Lung (tissue), 12 donors: Measurements from ENCODE around the gene RHEBL1. TPM values are rescaled to one million over a fixed set of nuclear protein-coding genes. Genes with fewer than 3 reads are reported as not detected.

ENCODE experiments used
- ATAC-seq: fragments of 200-7000 bp; cut with Tn5 transposase; one replicate; pipeline ENCODE4 v1.9.1; 2020; ENCODE audit warnings: moderate number of reproducible peaks; ENCODE audit not compliant: insufficient read depth, low FRiP score
- DNase-seq, 3 donors: peaks; one replicate each; pipeline ENCODE4 v3.0.0-alpha.2; 2013 to 2017
- H3K27ac ChIP-seq, 2 donors: one replicate each; pipeline ENCODE4 v1.5.1; 2013; ENCODE audit warnings: mild to moderate bottlenecking in 2 of 2, moderate library complexity in 2 of 2, control low read depth in 1 of 2, inconsistent platforms in 1 of 2, low read depth in 1 of 2, low read length in 1 of 2
- H3K27me3 ChIP-seq, 3 donors: one replicate each; pipeline ENCODE4 v1.5.1; 2013; ENCODE audit warnings: low read length in 2 of 3; ENCODE audit not compliant: control insufficient read depth in 3 of 3, insufficient read depth in 3 of 3
- H3K36me3 ChIP-seq, 4 donors: one replicate each; pipeline ENCODE4 v1.5.1; 2013; ENCODE audit warnings: low read length in 4 of 4, mild to moderate bottlenecking in 1 of 4, moderate library complexity in 1 of 4; ENCODE audit not compliant: control insufficient read depth in 4 of 4, insufficient read depth in 4 of 4
- H3K4me1 ChIP-seq, 5 donors: one replicate each; pipeline ENCODE4 v1.5.1; 2013; ENCODE audit warnings: low read length in 5 of 5, mild to moderate bottlenecking in 2 of 5, moderate library complexity in 1 of 5; ENCODE audit not compliant: control insufficient read depth in 5 of 5, insufficient read depth in 5 of 5
- H3K4me3 ChIP-seq: one replicate; pipeline ENCODE4 v1.5.1; 2013; ENCODE audit warnings: mild to moderate bottlenecking, control low read depth, moderate library complexity
- H3K9ac ChIP-seq, 2 donors: one replicate each; pipeline ENCODE4 v1.5.1; 2013; ENCODE audit warnings: low read length in 2 of 2, control low read depth in 1 of 2; ENCODE audit not compliant: insufficient read depth in 1 of 2
- H3K9me3 ChIP-seq, 4 donors: one replicate each; pipeline ENCODE4 v1.5.1; 2013; ENCODE audit warnings: low read length in 3 of 4, mild to moderate bottlenecking in 1 of 4, moderate library complexity in 1 of 4; ENCODE audit not compliant: control insufficient read depth in 4 of 4, insufficient read depth in 3 of 4
- CTCF ChIP-seq: IDR thresholded peaks from 2 replicates; pipeline ENCODE4 v1.5.1; 2012; ENCODE audit warnings: mild to moderate bottlenecking; ENCODE audit errors: control extremely low read depth, extremely low read depth
- WGBS, 2 donors: extraction: QIAGEN DNeasy Blood & Tissue Kit; methylation state at CpG; one replicate each; pipeline ENCODE4 v1.1.7; 2013; 5-methylcytosine and 5-hydroxymethylcytosine counted together
- polyA plus RNA-seq, 2 donors: library from polyadenylated mRNA; stranded (reverse); fragments of 200-250 nt; gene quantifications; one replicate each; pipeline ENCODE4 v1.2.1, GENCODE V29; 2013
- total RNA-seq, 2 donors: library from RNA; depleted of rRNA in 1 of 2; stranded (reverse); fragments of >200 nt in 1 of 2; gene quantifications; one replicate each; pipeline ENCODE4 v1.2.1, GENCODE V29; 2014 to 2021
- donor health status: control.
- donor health status: control.
- donor health status: Bipolar disorder and iron deficiency.
- donor health status: healthy.
- donor health status: DM: yes; HTN: yes; CAD: no.

RHEBL1 gene
- total and polyA plus RNA-seq, 4 donors: 0.51 to 2.6 (median 2.1) TPM

- Histone ChIP-seq H3K9ac (no peak overlapping the region), H3K4me1 (peaks cover 0 to 4% (median 0%) of the 10 kb centered on the region in 5 donors), H3K9me3 (no peaks in the 10 kb centered on the region), H3K4me3 (no peak overlapping the region), H3K27me3 (no peaks in the 10 kb centered on the region), H3K27ac (no peak overlapping the region), H3K36me3 (peaks cover 13 to 69% (median 57%) of the 10 kb centered on the region in 4 donors)
- WGBS, 2 donors: 82 to 92% methylated on average over 3 of the region's 3 CpGs
- no peak for DNase-seq
- no peak for ATAC-seq
- TF ChIP-seq CTCF: no peak
Observed at GRCh38 chr12:49032679-49033447, 36.9 kb downstream of the RHEBL1 start.

- Histone ChIP-seq H3K27me3 (no peaks in the 10 kb centered on the region), H3K9ac (no peak overlapping the region), H3K27ac (no peak overlapping the region), H3K4me3 (no peak overlapping the region), H3K36me3 (peaks cover 16 to 69% (median 58%) of the 10 kb centered on the region in 4 donors), H3K4me1 (peaks cover 0 to 4% (median 0%) of the 10 kb centered on the region in 5 donors), H3K9me3 (no peaks in the 10 kb centered on the region)
- TF ChIP-seq CTCF: no peak
- ATAC-seq (no peak), DNase-seq (no peak)
- WGBS, 2 donors: 75 to 84% methylated on average over 4 of the region's 4 CpGs
Observed at GRCh38 chr12:49032276-49032675, 37.5 kb downstream of the RHEBL1 start.

- TF ChIP-seq CTCF: no peak
- Histone ChIP-seq H3K27me3 (no peaks in the 10 kb centered on the region), H3K36me3 (peaks cover 16 to 68% (median 55%) of the 10 kb centered on the region in 4 donors), H3K9ac (no peak overlapping the region), H3K9me3 (no peaks in the 10 kb centered on the region), H3K4me1 (peaks cover 0 to 4% (median 0%) of the 10 kb centered on the region in 5 donors), H3K4me3 (no peak overlapping the region), H3K27ac (no peak overlapping the region)
- no peak for ATAC-seq
- 91 to 92% methylated on average over 8 of the region's 8 CpGs for WGBS, 2 donors
- DNase-seq: no peak
Observed at GRCh38 chr12:49031573-49032161, 38.1 kb downstream of the RHEBL1 start.
